Mononuclear cell (primary cell): ENCODE results near the gene ZNF526. TPM values are rescaled to one million over a fixed set of nuclear protein-coding genes. Genes with fewer than 3 reads are reported as not detected.

Experiments
- H3K27me3 ChIP-seq: 2 replicates; pipeline ENCODE4 v1.6.0; 2011; ENCODE audit warnings: low read length, control low read depth; ENCODE audit not compliant: insufficient read depth
- H3K4me1 ChIP-seq: 2 replicates; pipeline ENCODE4 v1.5.1; 2011; ENCODE audit warnings: mild to moderate bottlenecking, low read length, control low read depth; ENCODE audit not compliant: insufficient read depth
- H3K4me3 ChIP-seq: 2 replicates; pipeline ENCODE4 v1.5.1; 2011; ENCODE audit warnings: mild to moderate bottlenecking, low read length, moderate library complexity
- H3K9me3 ChIP-seq: 2 replicates; pipeline ENCODE4 v1.5.1; 2011; ENCODE audit warnings: low read depth, mild to moderate bottlenecking, control low read depth, low read length
- total RNA-seq: library from RNA; depleted of rRNA; stranded (reverse); fragments of >200 nt; gene quantifications from one replicate; pipeline ENCODE4 v1.2.3, GENCODE V29; 2012

The ZNF526 gene
- total RNA-seq, 1 donor = 5.2 TPM

- H3K4me1 ChIP-seq = peaks cover 78% of the 10 kb centered on the region
- H3K4me3 ChIP-seq = no peak overlapping the region
- no peaks in the 10 kb centered on the region for H3K9me3 ChIP-seq
- no peaks in the 10 kb centered on the region for H3K27me3 ChIP-seq
Measured at GRCh38 chr19:42204664-42205063, 15.4 kb upstream of the ZNF526 start.

- peaks cover 55% of the 10 kb centered on the region for H3K4me1 ChIP-seq
- no peaks in the 10 kb centered on the region for H3K27me3 ChIP-seq
- no peak overlapping the region for H3K4me3 ChIP-seq
- no peaks in the 10 kb centered on the region for H3K9me3 ChIP-seq
Measured at GRCh38 chr19:42206871-42207755, 13.0 kb upstream of the ZNF526 start.

GRCh38 chr19:42207767-42208271, 12.3 kb upstream of the ZNF526 start:
- Histone ChIP-seq H3K4me1 (peaks cover 53% of the 10 kb centered on the region), H3K27me3 (no peaks in the 10 kb centered on the region), H3K9me3 (no peaks in the 10 kb centered on the region), H3K4me3 (no peak overlapping the region)

GRCh38 chr19:42208612-42209011, 11.5 kb upstream of the ZNF526 start:
- H3K4me3 ChIP-seq = no peak overlapping the region
- no peaks in the 10 kb centered on the region for H3K27me3 ChIP-seq
- no peaks in the 10 kb centered on the region for H3K9me3 ChIP-seq
- H3K4me1 ChIP-seq = peaks cover 53% of the 10 kb centered on the region

- H3K4me1 ChIP-seq = peaks cover 63% of the 10 kb centered on the region
- H3K4me3 ChIP-seq = no peak overlapping the region
- no peaks in the 10 kb centered on the region for H3K9me3 ChIP-seq
- H3K27me3 ChIP-seq = no peaks in the 10 kb centered on the region
Measured at GRCh38 chr19:42212886-42213285, 7.2 kb upstream of the ZNF526 start.

GRCh38 chr19:42214810-42215485, 5.2 kb upstream of the ZNF526 start:
- H3K4me3 ChIP-seq = no peak overlapping the region
- peaks cover 64% of the 10 kb centered on the region for H3K4me1 ChIP-seq
- H3K9me3 ChIP-seq = no peaks in the 10 kb centered on the region
- no peaks in the 10 kb centered on the region for H3K27me3 ChIP-seq

GRCh38 chr19:42216653-42217519, 3.2 kb upstream of the ZNF526 start:
- no peaks in the 10 kb centered on the region for H3K27me3 ChIP-seq
- H3K4me1 ChIP-seq = peaks cover 80% of the 10 kb centered on the region
- peak overlapping the region; percentile 99 for H3K4me3 ChIP-seq
- no peaks in the 10 kb centered on the region for H3K9me3 ChIP-seq

- no peaks in the 10 kb centered on the region for H3K27me3 ChIP-seq
- no peaks in the 10 kb centered on the region for H3K9me3 ChIP-seq
- H3K4me3 ChIP-seq = peak within 1 kb of the TSS; percentile 99
Measured at GRCh38 chr19:42217520-42218437, 2.3 kb upstream of the ZNF526 start, which contains the start of gene DEDD2. Gene DEDD2 (minus strand): TSS chr19:42217677. CDS start chr19:42217007, 670 bp downstream.

GRCh38 chr19:42220751-42221097, 612 bp downstream of the ZNF526 start:
- Histone ChIP-seq H3K27me3 (no peaks in the 10 kb centered on the region), H3K9me3 (no peaks in the 10 kb centered on the region), H3K4me1 (peaks cover 49% of the 10 kb centered on the region), H3K4me3 (peak overlapping the region; percentile 86)

More at GRCh38 chr19:42217520-42218437, 2.3 kb upstream of the ZNF526 start, which contains the start of gene DEDD2:
- peaks cover 75% of the 10 kb centered on the region for H3K4me1 ChIP-seq

GRCh38 chr19:42224940-42225717, 5.0 kb downstream of the ZNF526 start:
- H3K9me3 ChIP-seq = no peaks in the 10 kb centered on the region
- no peaks in the 10 kb centered on the region for H3K27me3 ChIP-seq
- peaks cover 16% of the 10 kb centered on the region for H3K4me1 ChIP-seq
- no peak overlapping the region for H3K4me3 ChIP-seq

- no peaks in the 10 kb centered on the region for H3K9me3 ChIP-seq
- no peaks in the 10 kb centered on the region for H3K27me3 ChIP-seq
- no peak overlapping the region for H3K4me3 ChIP-seq
- H3K4me1 ChIP-seq = peaks cover 11% of the 10 kb centered on the region
Measured at GRCh38 chr19:42225718-42226292, 5.7 kb downstream of the ZNF526 start.

GRCh38 chr19:42226886-42227285, 6.8 kb downstream of the ZNF526 start:
- no peaks in the 10 kb centered on the region for H3K4me1 ChIP-seq
- no peaks in the 10 kb centered on the region for H3K9me3 ChIP-seq
- H3K27me3 ChIP-seq = no peaks in the 10 kb centered on the region
- H3K4me3 ChIP-seq = no peak overlapping the region

- no peaks in the 10 kb centered on the region for H3K9me3 ChIP-seq
- no peaks in the 10 kb centered on the region for H3K4me1 ChIP-seq
- no peaks in the 10 kb centered on the region for H3K27me3 ChIP-seq
- H3K4me3 ChIP-seq = no peak overlapping the region
Measured at GRCh38 chr19:42228641-42229040, 8.5 kb downstream of the ZNF526 start.
